Bone marrow (tissue), 2 donors: ENCODE results near the gene RMDN3.
A peak's percentile ranks its signal among the peaks of the same experiment; 100 is the strongest.

Source experiments
- DNase-seq, 2 donors: peaks; one replicate each; lab custom pipeline; 2025; lab: John Stamatoyannopoulos, UW

Gene RMDN3, protein sequence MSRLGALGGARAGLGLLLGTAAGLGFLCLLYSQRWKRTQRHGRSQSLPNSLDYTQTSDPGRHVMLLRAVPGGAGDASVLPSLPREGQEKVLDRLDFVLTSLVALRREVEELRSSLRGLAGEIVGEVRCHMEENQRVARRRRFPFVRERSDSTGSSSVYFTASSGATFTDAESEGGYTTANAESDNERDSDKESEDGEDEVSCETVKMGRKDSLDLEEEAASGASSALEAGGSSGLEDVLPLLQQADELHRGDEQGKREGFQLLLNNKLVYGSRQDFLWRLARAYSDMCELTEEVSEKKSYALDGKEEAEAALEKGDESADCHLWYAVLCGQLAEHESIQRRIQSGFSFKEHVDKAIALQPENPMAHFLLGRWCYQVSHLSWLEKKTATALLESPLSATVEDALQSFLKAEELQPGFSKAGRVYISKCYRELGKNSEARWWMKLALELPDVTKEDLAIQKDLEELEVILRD

DNA sequence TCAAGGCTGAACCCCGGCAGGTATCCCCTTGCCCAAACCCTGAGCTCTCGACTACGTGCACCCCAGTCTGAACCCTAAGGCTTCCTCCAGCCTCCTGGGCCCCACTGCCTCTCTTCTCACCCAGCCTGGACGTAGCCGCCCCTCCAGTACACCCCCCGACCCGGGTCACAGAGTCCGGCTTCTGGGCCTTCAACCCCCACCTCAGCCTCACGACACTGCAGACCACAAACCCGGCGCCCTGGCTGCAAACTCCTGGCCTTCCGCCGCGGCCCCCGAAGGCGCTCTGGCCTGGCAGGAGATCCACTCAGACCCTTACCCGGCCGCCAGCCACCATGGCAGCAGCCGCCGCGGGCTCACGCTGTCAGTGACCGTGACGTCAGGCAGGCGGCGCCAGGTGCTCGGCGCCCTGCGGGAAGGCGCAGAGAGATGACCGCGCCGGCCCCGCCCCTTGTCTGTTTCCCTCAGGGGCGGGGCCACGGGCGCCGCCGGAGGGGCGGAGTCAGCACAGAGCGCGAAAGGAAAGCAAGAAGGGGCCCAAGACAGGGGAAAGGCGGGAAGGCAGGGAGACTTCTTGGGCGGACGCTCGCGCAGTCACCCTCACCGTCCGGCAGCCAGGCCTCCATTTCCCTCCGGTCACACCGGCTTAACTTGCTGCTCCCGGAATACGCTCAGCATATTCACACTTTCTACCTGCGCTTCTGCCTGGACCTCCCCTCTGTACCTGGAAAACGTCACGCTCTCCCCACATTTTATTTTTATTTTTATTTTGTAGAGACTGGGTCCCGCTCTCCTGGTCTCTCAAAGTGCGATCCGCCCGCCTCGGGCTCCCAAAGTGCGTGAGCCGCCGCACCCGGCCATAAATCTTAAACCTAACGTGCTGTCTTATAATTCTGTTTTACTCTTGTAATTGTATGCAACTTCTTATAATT is at the start of gene RMDN3:
Gene RMDN3 (minus strand): TSS at position 372 of the 929 bp plus-strand sequence. CDS start 471 bp downstream, outside the sequence.
- DNase-seq = peak; percentile 59 to 85

DNA sequence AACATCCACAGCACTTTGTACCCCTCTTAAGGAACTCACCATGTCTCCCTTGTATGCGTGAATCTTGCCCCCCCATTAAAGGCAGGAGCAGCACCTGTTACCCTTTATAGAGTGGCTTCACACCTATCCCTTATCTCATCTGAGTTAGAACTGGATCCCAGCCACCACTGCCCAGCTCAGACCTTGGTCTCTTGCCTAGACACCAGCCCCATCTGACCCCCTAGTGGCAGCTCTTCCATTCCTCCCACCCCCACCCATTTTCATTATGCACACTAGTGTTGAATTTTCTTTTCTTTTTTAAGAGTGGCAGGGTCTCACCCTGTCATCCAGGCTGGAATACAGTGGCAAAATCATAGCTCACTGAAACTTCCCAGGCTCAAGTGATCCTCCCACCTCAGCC is 48.6 kb upstream of the RMDN3 start:
- DNase-seq = no peak

DNA sequence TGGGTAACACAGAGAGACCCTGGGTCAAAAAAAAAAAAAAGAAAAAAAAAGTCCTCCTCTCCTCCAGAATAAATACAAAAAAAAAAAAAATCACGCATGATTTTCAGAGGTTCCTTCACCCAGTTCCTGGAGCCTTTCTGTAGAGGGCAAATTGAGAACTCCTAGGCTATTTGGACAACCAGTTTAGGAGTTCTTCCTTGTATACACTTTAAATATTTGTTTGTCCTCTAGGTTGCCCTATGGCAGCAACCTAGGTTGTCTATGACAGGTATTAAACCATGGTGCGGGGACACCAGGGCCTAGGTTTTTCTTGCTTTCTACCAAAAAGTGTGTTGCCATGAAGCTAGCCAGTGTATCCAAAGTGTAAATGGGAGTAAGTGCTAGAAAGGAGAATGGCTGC is 48.0 kb upstream of the RMDN3 start:
- no peak for DNase-seq

DNA sequence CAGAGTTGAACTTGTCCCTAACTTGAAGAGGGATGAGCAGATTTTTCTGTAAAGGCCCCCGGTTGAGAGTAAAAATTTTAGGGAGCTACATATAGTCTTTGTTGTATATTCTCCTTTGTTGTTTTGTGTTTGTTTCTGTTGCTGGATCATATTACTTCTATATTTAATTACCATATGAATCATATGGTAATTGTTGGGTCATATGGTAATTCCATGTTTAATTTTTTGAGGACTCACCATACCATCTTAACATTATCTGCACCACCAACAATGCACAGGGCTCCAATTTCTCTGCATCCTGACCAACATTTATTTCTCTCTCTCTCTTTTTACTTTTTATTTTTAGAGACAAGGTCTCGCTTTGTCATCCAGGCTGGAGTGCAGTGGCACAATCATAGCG is 44.5 kb upstream of the RMDN3 start:
- DNase-seq = no peak

DNA sequence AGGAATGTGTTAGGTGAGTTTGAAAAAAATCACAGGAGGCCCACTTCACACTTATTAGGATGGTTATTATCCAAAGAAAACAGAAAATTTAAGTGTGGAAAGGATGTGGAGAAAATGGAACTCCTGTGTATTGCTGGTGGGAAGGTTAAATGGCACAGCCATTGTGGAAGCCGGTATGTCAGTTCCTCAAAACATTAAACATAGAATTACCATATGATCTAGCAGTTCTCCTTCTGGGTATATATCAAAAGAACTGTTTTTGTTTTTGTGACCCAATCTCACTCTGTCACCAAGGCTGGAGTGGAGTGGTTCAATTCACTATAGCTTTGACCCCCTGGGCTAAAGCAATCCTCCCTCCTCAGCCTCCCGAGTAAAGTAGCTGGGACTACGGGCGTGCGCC is 41.5 kb upstream of the RMDN3 start:
- DNase-seq = no peak

DNA sequence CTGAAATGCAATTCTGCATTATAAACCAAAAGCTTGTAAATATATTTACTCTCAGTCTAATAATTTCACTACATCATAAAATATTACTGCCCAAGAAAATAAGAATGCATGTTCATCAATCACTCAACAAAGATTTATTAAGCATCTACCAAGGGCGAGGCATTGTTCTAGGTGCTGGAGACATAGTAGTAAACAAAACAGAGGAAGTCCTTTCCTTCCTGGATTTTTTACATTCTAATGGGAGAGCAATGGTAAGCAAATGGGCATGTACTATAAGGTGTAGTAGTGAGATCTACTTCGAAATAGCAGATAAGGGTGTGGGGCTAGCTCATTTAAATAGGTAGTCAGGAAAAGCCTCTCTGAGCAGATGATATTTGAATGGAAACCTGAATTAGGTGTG is 41.0 kb upstream of the RMDN3 start:
- no peak for DNase-seq

DNA sequence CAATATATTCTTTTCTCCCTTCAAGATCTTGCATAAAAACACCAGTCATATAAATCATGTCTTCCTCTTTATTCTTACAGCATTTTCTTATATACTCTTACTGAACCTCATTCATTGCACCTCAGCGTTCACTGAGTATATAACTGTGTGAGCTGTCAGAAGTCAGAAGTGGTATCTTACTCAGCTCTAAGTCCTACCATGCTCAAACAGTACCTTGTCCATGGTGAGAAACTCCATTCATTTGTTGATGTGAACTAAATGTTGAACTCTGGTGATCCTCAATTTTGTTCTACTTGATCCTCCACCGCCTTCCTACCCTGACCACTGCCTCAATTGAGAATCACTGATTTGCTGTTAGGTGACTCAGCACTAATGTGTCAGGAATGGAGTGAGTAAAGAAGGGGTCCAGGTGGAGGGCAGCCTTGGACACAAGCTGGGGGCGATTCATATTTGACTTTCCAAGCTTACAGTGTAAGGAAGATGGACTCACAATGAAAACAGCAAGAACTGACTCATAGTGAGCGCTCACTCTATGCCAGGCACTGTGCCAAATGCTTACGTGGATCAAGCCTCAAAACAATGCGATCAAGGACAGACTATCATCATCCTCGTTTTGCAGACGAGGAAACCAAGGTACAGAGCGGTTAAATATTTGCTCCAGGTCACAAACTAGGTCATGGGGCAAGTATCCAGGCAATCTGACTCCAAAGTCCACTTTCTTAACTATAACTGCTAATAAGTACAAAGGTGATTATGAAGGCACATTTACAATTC is 38.3 kb upstream of the RMDN3 start:
- DNase-seq = no peak

DNA sequence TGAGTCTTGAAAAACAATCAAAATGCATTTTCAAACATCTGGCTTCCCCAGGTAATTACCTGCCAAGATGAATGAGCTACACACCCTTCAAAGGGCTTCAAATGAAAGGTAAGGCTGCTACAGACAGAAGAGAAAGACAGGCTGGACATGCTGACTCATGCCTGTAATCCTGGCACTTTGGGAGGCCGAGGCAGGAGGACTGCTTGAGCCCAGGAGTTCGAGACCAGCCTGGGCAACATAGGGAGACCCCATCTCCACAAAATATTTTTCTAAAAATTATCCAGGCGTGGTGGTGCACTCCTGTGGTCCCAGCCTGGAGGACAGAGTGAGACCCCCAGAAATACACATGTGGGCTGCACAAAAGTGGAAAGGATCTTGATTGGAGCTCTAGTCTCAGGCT is 37.3 kb upstream of the RMDN3 start:
- DNase-seq = no peak

DNA sequence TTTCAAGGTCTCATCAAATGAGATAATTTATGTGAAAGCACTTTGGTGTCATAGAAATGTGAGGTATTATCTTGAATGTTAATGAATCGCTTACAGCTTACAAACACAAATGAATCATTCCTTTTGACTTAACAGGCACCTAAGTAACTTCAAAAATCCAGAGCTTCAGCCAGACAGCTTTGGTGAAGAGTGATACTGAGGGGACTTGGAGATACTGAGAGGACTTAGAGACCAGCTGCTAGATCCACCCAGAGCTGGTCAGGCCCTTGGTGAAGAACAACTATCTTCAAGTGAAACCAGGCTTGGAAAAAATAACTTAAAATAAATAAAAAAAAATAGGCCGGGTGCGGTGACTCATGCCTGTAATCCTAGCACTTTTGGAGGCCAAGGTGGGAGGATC is 35.7 kb upstream of the RMDN3 start:
- no peak for DNase-seq

DNA sequence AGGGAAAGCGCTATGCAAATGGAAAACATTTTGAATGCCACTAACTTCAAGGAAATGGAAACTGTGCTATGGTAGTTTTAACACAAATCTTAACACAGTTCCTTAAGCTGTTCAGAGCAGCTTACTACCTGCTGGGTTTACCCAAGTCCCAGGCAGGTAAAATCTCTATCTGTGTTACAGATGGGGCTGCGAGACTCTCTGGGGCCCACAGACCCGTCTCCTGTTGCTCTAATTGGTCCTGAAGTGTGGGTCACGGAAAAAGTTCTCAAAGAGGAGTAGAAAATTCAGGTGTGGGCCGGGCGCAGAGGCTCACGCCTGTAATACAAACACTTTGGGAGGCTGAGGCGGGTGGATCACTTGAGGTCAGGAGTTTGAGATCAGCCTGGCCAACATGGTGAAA is 34.9 kb upstream of the RMDN3 start:
- DNase-seq = no peak

DNA sequence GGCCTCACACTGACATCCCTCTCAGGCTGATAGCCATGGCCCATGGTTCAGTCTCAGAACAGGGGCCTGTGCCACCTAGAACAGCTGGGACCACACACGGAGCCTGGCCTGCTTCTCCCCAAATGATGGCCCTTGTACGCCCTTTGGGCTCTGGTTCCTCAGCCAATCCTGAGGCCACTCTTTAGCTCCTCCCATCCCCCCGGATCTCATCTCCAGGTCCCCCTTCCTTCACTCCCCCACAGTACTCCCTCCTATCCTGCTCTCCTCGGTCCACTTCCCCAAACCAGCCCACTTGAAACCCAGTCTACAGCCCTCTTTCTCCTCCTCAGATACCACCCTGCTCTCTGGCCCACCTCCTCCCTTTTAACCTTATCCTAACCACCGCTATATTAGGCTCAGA is 34.1 kb upstream of the RMDN3 start:
- DNase-seq = no peak

DNA sequence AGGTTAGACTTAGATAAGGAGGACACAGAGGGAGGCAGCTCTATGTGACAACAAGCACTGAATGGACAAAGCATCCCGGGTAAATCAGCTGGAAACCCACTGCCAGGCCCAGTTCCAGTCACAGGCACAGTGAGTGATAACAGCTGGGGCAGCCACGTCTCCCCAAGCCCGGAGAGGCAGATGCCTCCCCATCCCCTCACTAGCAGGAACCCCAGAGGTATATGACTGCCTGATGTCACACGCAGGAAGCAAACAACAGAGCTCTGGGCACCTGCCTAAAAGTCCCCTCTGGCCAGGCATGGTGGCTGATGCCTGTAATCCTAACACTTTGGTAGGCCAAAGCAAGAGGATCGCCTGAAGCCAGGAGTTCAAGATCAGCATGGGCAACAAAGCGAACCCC is 32.9 kb upstream of the RMDN3 start:
- DNase-seq = no peak

DNA sequence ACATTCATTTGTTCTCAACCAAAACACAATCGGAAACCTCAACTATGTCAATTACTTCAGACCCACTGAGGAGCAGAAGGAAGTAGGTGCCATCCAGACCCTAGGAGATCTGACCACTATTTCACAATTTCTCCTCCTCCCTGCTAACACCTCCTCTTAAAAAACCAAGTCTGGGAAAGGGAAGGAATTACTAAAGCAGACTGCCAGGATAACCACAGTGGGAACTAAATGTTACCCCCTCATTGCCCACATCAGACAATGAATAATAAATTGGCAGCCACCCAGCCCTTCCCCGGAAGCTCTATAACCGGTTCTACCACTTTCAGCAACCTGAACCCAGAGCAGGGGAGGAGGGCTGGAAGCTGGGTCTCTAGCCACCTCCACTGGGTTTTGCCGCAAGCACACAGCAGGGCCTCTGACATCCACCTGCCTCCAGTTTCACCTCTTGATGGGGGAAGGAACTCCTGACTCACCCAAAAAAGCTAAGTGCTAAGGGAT is 32.3 kb upstream of the RMDN3 start:
- DNase-seq = no peak

DNA sequence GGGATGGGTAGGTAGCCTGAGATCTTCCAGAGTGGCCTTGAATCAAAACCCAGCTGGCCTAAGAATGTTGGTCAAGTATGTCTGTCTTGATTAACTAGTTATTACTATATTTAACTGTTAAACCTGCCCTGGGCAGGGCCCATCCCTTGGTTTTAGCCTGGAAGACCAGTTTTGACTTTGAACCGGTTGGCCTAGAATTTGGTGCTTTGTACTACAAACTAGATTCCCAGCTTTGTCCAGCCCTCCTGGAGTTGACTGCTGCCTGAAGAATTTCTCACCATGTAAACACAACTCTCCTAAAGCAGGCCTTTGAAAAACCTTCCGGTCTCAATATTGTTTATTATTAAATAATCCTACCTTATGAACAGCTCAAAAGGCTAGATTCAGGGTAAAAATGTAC is 30.8 kb upstream of the RMDN3 start:
- no peak for DNase-seq

DNA sequence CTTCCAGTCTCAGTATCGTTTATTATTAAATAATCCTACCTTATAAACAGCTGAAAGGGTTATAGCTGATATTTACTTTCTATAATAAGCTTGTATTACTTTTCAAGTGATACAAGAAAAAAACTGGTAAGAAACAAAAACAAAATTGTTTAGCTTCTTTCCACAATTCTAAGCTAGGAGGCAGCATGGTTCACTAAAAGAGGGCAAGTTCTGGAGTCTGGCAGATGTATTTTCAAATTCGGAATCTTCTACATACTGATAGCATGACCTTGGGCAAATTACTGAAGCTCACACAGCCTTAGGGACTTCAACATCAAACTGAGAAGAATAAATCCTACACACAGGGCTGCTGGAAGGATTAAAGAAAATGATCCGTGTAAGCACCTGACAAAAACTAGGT is 30.1 kb upstream of the RMDN3 start:
- DNase-seq = no peak

DNA sequence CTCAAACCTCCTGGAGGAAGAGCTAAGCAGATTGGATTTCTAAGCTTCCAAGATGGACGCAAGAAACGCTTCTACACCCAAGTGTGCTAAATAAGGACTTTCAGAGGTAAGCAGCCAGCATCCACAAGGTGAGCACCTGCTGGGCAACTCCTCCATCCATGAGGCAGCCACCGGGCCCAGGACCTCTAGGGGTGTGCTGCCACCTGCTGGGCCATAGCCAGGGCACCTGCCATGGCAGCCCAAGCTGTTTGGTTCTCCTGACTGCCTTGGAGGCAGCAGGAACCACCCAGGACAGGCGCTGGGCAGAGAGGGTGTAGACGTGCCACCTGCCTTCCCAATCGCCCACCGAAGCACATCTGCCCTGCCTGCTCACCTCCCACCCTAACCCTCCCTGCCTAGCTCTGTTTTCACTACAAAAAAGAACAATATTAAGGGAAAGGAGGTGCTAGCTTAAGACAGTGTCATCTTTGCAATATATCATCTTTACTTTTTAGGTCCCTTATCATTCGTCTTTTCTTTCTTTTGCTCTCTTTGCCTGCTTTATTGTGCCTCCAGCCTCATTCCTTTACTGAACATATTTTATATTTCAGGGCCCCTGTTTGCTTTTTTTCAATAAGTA is 27.7 kb upstream of the RMDN3 start:
- DNase-seq = peak; percentile 10 to 28

DNA sequence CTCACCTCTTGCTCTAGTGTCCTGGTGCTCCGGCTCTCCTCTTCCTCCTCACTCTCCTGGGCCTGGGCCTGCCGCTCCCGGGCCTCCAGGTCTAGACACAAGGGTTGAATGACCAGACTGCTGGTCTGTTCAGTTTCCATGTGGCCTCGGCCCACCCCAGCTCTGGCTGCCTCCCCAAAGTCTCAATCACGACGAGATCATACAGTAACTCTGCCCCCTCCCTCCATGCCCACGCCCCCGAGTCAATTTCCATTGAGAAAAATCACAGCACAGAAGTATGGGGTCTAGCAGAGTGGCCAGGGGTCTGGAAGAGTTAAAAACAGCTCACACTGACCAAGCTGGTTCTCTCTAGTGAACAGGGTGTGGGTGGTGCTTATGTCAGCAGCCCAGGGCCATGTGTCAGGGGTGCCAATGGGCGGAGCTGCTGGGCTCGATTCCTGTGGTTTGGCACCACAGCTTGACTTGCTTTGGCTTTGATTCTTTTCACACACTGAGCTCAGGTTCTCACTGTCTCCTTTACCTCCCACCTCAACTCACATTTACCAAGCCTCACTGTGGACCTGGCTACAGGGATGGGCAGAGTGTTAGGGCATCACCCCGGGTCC is 21.6 kb upstream of the RMDN3 start:
- no peak for DNase-seq

DNA sequence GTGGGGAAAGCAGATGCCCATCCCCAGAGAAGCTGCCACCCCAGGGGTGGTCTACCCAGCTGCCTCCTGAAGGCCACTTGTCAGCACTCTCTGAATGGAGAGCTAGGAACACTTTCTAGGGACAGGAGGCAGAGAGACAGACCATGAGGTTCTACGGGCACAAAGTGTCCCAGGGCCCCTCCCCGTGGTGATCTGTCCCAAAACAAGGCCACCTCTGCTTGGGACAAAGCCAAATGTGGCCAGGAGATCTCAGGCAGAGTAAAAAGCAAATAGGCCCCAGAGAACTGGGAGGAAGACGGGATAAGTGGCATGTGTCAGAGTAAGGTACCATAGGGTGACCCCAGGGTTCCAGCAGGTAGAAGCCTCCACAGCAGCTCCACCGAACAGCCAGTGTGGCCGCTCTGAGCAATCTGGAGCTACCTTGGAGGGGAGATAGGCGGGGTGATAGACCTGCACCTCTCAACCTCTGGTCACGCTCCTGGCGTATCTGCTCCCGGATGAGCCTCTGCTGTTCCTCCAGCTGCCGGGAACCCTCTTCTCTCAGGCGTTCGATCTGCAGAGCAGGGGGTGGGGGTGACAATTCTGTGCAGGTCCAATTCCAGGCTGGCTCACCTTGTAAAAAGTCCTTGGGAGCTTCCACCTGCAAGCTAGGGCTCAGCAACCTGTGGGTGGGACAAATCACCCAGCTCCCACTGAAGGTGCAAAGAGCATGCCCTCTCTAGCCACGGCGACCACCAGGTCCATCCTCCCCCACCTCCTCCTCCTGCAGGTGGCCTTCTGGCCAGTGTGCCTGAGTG is 20.9 kb upstream of the RMDN3 start:
- DNase-seq = no peak

DNA sequence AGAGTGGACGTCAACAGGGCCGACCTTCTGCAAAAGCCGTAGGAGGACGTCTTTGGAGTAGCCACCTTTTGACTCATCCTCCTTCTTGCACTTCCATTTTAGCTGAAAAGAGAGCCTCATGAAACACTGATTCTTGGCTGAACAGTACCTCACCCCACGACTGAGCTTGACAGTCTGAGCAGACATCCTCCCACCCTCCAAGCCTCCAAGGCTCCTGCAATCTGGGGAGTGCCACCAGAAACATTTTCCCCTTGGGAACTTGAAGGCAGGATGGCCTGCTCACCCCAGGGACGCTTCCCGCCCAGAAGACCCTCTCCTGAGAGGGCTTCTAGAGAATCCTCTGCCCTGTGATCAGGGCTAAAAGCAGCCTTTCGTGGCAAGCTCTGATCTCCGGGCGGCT is 20.0 kb upstream of the RMDN3 start:
- DNase-seq = no peak

DNA sequence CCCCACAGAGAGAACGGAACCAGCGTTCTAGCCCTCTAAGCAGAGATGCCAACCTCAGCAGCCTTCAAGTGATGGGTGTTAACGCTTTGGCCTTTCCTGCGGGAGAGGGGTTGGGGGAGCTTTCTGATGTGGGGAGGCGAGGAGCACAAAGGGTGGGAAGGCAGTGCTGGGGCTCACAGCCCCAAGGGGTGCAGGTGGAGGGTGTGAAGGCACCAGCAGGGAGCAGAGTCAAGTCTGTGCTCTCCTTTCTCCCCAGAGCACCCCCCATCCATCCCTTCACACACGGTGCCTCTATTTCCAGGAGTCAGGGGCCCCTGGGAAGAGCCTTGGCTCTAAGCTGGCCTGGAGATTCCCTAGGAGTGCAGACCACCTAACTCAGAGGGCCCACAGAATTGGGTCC is 18.8 kb upstream of the RMDN3 start:
- DNase-seq = no peak
